Tracheal epithelial cell (primary cell): ENCODE measurements around the gene DNTTIP2. TPM values are rescaled to one million over a fixed set of nuclear protein-coding genes. Genes with fewer than 3 reads are reported as not detected.

Experiments used
- total RNA-seq: library from RNA; depleted of rRNA; stranded (reverse); fragments of >200 nt; gene quantifications from 2 replicates; pipeline ENCODE4 v1.2.1, GENCODE V29; 2014

Gene DNTTIP2
- total RNA-seq: 27.7 and 48.2 TPM in 2 replicates

DNA sequence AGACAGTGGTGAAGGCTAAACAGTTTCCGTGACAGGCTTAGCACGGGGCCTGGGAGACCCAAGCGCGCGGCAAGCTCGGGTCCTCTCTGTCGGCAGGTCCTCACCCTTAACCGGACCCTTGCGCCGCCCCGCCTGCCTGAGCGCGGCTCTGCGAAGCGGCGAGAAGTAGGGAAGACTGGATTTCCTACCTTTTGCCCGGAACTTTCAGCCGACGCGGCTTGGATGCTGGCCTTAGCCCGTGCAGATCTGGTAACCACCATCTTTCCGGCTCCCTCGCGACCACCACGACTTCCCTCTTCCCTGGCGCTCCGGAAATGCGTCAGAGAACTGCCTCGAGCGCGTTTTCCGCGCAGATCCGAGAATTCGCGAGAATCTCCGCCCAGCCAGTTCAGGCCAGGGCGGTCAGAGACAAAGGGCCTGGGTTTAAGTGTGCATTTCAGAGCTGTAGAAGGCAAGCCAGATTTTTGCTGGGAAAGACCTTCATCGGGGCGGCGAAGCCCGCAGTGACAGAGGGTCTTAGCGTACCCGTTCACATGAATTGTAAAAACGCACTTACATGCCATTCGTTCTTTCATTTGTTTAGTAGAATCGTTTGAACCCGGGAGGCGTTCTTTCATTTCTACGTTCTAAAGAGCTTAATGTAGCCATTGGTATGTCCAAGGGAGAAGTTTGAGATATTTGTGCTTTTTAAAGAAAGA, at the start of gene DNTTIP2:
TSS of gene DNTTIP2 (minus strand) at position 318 of the 698 bp plus-strand sequence. CDS start at position 260, 58 bp downstream.

GRCh38 chr1:93909146-93910050, 30.4 kb upstream of the DNTTIP2 start, which contains the start of gene GCLM:
TSS of gene GCLM (minus strand) at chr1:93909430. CDS start at chr1:93909163, 267 bp downstream.

Other genes starting within 250 kb of the DNTTIP2 start
- gene BCAR3, start 197.4 kb downstream of the DNTTIP2 start, total RNA-seq: 69.9 and 134 TPM in 2 replicates
- gene GCLM, start 30.2 kb upstream of the DNTTIP2 start, total RNA-seq: 10.6 and 11.9 TPM in 2 replicates
- gene ABCA4, start 241.9 kb upstream of the DNTTIP2 start, total RNA-seq: 0.64 and 0.72 TPM in 2 replicates